ENCODE data around the gene BACH1.
"Not testable (repeated sequence)": the region's sequence is repeated elsewhere in the genome, so short reads cannot be mapped to it uniquely, and the experiment has no call there.

BACH1 gene

DNA sequence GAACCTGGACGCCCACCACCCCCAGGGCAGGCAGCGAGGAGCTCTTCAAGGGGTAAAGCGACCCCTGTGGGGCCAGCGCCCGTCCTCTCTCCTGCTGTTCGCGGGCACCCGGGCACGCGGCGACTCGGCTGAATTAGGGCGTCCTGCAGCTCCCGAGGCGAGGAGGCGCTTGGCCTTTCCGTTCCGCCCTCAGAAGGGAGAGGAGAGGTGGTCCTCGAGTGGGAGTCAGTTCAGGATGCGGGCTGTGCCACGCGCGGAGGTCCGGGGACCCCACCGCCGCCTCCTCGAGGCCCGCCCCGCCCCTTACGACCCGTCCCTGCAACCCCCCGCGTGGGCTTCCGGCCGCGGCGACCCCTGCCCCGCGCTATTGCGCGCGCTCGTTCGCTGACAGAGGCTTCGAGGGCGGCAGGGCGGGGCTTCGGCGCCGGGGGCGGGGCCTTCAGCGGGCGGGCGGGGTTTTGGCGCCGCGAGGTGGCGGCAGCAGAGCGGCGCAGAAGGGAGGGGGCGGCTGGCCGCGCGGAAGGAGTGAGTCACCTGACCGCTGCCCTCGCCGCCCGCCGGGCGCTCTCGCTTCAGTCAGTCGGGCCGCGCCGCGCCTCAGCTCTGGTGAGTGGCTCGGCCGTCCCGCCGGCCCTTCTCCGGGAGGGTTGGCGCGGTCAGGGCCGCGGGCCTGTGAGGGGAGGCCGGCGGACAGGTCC lies at the start of gene BACH1:
Gene BACH1 (plus strand): TSS at position 575 of the 698 bp plus-strand sequence. CDS start 22,359 bp downstream, outside the sequence.
- peak; percentile 85 to 86 for DNase-seq (ENCODE audit: low read depth in 2 of 2)

DNA sequence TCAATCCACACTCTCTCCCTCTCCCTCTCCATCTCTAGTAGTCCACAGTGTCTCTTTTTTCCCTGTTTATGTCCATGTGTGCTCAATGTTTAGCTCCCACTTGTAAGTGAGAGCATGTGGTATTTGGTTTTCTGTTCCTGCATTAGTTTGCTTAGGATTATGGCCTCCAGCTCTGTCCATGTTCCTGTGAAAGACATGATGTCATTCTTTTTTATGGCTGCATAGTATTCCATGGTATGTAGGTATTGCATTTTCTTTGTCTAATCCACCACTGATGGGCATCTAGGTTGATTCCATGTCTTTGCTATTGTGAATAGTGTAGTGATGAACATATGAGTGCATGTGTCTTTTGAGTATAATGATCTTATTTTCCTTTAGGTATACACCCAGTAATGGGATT lies 49.4 kb upstream of the BACH1 start:
- not testable (repeated sequence) for DNase-seq (ENCODE audit: low read depth in 2 of 2)

DNA sequence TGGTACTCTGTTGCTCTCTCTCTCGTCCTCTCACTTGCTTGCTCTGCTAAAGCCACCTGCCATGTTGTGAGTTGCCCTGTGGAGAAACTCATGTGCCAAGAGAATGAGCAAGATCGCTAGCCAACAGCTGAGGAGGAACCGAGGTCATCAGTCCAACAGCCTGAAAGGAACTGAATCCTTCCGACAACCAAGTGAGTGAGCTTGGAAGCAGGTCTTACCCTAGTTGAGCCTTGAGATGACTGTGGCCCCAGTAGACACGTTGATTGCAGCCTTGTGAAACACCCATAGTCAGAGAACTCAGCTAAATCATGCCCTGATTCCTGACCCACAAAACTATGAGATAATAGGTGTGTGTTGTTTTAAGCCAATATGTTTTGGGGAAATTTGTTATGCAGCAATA lies 48.1 kb upstream of the BACH1 start:
- DNase-seq (ENCODE audit: low read depth in 2 of 2), result no peak

DNA sequence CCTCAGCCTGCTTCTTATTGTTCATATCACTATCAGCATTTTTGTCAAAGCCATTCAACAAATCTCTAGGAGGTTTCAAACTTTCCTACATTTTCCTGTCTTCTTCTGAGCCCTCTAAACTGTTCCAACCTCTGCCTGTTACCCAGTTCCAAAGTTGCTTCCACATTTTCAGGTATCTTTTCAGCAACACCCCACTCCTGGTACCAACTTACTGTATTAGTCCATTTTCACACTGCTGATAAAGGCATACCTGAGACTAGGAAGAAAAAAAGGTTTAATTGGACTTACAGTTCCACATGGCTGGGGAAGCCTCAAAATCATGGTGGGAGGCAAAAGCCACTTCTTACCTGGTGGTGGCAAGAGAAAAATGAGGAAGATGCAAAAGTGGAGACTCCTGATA lies 44.9 kb upstream of the BACH1 start:
- DNase-seq (ENCODE audit: low read depth in 2 of 2), result not testable (repeated sequence)

DNA sequence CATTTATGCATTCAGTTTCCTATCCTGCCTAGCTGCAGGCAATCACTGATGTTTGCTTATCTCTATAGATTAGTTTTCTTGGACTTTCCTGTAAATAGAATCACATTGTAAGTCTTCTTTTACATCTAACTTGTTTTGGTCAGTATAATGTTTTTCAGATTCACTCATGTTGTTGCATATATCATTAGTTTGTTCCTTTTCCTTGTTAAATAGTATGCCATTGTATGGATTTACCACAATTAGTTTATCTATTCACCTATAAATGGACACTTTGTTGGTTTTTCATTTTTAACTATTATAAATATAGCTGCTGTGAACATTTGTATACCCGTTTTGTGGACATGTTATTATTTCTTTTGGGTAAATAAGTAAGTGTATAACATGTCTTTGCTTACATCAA lies 44.2 kb upstream of the BACH1 start:
- DNase-seq (ENCODE audit: low read depth in 2 of 2), result no peak

DNA sequence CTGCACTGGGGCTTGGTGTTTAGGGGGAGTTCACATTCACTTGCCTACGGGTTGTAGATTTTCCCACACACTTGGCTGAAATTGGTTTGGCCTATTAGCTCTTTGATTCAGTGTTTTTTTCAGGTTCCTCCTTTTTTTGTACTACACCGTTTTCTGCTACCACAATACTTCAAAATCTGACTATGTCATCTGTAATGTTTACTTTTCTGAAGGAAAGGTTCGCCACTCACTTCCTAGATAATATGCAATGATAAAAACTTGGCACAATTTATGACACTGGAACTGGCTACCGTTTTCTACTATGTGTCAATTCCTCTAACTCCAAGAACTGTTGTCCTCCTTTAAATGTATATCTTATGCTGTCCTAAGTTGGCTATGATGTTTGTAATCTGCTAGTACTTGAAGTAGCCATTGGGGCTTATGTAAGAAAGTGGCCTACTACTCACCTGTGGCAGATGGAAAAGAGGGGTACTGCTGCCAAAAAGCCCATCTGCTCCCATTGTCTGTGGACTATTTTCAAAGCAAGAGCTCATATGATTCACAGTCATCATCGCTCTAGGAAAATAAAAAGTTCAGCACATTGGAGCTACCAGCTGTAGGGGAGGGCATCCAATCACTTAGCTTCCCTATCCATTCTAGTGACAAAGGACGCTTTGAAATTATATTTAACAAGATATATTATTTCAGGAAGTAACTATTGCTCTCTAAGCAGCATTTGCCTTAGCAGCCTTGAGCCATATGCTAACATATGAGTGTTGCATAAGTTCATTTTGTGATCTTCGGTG lies 42.4 kb upstream of the BACH1 start:
- DNase-seq (ENCODE audit: low read depth in 2 of 2), result no peak

DNA sequence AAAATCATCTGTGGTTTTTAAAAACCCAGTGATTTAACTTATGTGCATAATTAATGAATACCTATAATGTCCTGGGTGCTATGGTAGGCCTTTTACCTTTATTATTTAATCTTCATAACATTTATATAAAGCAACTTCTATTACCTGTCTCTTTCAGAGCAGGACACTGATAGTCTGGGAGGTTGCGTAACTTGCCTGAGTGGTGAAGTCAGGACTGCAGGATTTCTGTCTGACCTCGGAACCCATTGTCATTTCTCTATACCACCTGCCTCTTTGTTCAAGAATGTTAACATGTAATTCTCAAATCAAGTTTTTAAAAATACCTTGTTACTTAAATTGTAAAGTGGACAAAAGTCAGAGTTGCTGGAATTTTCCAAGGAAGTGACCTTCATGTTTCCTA lies 41.0 kb upstream of the BACH1 start:
- no peak for DNase-seq (ENCODE audit: low read depth in 2 of 2)

DNA sequence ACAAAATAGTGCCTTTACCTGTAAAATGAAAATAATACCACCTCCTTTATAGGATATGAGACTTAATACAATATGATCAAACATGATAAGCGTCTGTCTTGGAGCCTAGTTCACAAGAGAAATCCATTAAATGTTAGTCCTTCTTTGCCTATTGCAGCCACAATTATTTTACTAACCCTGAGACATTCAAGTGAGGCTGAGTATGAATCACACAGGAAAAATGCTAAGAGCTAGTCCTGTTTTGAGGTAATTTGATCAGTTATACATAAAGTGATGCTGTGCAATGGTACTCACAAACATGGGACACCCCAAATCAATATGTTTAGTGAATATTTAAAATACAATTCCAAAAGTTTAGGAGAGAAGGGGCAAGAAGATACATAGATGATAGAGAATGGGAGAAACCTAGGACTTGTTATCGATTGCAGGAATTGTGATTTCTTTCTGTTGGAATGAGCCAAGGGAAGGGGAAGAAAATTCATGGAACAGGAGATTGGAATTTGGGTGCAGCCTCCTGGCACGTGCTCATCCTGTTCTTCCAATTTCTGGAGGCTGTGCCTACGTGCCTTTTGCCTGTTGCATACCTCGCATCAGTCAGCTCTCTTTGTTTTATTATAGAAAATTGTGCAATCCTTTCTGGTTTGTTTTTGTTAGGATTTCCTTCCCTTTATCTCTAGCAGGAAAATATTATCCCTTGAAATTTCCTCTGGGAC lies 39.9 kb upstream of the BACH1 start:
- no peak for DNase-seq (ENCODE audit: low read depth in 2 of 2)

DNA sequence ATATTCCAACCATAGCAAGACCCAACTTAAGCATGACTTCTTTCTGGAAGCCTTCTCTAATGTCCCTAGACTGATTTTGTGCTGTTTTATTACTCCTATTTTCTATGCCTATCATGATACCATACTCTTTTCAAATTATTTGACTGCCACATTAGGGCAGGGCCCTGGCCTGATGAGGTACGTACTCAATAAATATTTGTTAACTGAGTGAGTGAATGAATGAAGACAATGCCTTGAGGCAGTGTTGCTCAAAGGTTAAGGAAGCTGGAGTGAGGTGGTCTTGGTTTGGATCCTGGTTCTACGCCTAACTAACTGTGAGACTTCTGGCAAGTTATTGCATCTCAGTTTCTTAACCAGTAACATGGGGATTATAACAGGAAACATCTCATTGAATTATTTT lies 38.3 kb upstream of the BACH1 start:
- no peak for DNase-seq (ENCODE audit: low read depth in 2 of 2)

DNA sequence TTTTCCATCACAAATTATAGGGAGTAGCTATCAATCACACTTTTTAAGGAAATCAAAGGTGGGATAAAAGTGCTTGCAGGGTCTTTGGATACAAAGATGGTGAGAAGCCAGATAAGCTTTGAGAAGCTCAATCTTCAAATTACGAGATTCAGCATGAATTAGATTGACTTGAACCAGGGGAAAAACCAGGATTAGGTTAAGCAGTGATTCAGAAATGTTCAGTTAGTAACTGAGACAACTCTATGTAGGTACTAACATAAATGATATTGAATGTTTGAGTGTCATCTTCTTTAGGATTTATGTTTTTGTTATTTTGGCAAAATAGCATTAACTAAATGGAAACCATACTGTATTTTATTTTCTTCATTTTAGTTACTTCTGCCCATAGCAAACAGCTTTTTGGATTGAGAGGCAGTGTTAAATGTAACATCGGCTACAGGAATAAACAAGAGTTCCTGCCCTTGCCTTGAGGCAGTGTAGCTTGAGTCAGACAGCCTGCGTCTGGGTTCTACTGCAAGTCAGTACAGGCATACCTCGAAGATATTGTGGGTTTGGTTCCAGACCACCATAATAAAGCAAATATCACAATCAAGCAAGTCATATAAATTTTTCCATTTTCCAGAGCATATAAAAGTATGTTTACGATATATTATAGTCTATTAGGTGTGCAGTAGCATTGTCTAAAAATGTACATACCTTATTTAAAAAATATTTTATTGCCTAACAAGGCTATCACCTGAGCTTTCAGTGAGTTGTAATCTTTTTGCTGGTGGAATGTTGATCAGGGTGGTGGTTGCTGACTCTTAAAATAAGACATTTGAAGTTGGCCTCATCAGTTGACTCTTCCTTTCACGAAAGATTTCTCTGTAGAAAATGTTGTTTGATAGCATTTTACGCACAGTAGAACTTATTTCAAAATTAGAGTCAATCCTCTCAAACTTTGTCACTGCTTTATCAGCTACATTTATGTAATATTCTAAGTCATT lies 36.9 kb upstream of the BACH1 start:
- no peak for DNase-seq (ENCODE audit: low read depth in 2 of 2)

DNA sequence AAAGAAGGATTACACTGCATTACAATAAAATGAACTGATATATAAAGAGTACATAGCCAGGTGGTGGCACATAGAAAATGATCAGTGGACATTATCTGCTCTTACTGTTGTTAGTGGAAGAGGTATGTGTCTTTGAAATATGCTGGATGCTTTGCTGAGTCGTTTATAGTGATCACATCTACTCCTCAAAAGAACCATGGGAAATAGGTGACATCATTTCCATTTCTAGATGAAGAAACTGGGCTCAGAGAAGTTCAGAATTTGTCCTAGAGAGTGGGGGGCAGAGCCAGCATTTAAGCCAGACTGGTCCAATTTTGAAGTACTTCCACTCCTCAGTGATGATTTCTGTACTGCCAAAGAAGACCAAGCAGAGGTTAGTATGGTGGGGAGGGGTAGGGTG lies 34.0 kb upstream of the BACH1 start:
- DNase-seq (ENCODE audit: low read depth in 2 of 2), result no peak

DNA sequence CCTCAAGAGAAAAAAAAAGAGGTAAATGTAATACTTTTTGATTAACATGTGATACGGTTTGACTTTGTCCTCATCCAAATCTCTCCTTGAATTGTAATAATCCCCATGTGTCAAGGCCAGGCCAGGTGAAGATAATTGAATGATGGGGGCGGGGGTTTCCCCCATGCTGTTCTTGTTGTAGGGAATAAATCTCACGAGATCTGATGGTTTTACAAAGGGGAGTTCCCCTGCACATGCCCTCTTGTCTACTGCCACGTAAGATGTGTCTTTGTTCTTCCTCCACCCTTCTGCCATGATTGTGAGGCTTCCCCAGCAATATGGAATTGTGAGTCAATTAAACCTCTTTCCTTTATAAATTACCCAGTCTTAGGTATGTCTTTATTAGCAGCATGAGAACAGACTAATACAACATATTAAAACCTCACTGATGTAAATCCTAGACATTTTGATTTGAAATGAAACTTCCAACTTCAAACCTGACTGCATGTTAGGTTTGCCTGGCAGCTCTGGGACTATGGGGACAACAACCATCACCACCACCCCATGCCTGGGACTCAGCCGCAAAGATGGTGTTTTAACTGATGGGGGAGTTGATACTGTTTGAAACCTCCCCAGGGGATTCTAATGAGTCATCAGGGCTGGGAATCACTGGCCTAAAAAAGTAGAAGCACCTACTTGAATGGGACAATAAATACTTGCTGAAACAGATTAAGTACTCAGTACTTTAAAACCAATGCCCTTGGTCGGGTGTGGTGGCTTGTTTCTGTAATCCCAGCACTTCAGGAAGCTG lies 32.8 kb upstream of the BACH1 start:
- peak in 1 of 2 donors; percentile 6 for DNase-seq (ENCODE audit: low read depth in 2 of 2)

DNA sequence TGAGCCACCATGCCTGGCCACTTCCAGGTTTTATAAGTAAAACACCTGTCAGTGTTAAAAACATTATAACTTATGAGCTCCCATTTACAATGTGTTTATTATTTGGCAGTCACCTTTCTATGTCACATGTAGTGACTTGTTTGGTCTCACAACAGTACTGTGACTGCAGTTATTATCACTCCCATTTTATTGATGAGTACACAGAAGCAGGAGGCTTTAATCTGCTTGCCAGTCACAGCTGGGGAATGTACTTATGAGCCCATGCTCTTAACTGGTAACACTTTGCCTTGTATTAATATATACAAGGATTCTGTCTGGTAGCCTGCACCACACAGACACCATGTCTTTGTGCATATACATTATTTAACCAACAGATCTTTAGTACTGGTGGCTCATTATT lies 31.1 kb upstream of the BACH1 start:
- DNase-seq (ENCODE audit: low read depth in 2 of 2), result no peak

DNA sequence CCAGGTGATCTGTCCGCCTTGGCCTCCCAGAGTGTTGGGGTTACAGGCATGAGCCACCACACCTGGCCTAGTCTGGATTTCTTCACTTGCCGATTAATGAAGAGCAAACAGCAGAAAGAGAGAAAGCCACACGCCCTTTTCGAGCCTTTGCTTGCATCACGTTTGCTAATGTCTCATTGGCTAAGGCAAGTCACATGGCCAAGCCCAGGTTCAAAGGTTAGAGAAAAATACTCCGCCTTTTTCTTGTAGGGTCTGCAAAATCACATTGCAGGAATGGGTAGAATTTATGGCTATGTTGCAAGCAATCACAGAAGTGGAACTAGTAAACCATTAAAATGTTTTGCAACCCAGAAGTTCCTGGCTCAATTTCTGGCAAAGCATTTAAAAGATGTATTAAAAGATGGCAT lies 26.8 kb upstream of the BACH1 start:
- no peak for DNase-seq (ENCODE audit: low read depth in 2 of 2)

DNA sequence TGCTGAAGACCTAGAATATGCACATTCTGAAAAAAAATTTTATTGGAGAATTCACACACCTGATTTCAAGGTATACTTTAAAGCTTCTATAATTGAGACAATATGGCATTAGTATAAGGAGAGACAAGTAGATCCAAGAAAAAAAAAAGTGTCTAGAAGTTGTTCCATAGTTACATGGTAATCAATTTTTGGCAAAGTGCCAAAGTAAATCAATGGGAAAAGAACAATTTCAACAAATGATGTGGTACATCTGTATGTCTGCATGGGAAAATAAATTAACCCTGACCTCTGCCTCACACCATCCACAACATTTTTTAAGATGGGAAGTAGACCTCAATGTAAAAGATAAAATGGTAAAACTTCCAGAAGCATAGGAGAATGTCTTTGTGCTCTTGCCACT lies 21.3 kb upstream of the BACH1 start:
- no peak for DNase-seq (ENCODE audit: low read depth in 2 of 2)

DNA sequence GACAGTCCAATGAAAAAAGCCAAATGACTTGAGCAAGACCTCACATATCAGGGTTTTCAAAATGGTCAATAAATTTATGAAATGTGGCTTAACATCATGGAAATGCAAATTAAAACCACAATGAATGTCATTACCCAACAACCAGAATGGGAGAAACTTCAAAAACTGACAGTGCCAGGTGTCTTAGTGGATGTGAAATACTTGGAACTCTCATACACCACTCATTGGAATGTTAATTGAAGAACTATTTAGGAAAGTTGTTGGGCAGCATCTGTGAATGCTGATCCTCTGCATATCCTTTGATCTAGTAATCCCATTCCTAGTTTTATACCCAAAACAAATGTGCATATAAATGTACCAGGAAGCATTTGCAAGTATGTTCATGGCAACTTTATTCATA lies 19.2 kb upstream of the BACH1 start:
- DNase-seq (ENCODE audit: low read depth in 2 of 2), result no peak

DNA sequence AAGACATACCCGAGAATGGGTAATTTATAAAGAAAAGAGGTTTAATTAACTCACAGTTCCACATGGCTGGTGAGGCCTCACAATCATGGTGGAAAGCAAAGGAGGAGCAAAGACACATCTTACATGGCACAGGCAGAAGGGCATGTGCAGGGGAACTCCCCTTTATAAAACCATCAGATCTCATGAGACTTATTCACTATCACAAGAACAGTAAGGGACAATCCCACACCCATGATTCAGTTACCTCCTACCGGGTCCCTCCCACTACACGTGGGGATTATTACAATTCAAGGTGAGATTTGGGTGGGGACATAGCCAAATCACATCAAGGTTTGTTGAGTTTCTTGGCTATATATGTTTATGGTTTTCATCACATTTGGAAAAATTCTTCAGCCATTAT lies 16.9 kb upstream of the BACH1 start:
- not testable (repeated sequence) for DNase-seq (ENCODE audit: low read depth in 2 of 2)

DNA sequence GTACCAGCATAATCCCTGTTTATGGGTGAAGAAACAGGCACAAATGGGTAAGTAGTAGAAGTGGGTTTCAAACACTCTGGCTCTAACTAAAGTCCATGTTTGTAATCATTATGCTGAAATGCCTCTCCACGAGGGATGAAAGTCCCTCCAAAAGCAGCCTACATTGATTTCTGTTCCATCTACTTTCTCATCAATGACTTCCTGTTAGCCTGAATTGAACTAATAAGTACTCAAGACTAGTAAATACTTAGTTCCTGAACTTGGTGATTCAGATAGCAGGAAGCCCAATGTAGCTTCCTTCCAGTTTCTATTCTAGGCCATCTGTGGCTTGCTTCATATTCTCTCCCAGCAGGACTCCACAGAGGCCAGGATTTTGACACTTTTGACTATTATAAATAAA lies 11.3 kb upstream of the BACH1 start:
- no peak for DNase-seq (ENCODE audit: low read depth in 2 of 2)

DNA sequence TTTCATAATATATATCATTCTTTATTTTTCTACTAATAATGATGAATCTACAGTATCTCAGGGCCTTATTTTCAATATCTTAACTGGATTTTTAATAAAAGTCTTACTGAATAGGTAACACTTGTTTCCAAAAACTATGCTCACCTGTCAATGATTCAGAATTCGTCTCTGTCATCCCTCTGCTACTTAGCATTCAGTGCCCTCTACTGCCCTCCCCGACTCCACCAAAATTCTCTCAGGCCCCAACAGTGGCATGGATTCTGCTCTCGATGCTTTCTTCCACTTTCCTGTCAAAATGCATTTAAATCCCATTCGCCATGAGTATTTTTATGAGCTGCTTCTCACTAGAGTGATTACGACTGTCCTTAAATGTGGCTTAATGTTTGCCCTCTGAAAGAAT lies 10.5 kb upstream of the BACH1 start:
- DNase-seq (ENCODE audit: low read depth in 2 of 2), result no peak

DNA sequence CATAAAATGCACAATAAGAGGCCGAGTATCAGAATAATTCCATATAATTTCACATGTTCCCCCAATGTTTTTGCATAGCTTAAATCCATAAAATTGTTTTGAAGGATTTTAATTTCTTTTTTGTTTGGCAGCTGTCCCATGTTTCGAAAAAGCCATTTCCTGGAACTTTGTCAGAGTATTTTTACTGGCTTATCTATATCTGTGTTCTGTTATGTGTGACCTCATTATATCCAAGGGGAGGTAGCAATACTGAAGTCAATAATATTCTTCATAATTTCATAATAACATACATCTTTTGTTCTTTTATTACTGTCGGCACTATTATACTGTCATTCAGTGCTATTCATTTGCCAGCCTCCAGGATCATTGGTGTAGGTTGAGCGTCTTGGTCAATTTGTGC lies 9.4 kb upstream of the BACH1 start:
- DNase-seq (ENCODE audit: low read depth in 2 of 2), result no peak

DNA sequence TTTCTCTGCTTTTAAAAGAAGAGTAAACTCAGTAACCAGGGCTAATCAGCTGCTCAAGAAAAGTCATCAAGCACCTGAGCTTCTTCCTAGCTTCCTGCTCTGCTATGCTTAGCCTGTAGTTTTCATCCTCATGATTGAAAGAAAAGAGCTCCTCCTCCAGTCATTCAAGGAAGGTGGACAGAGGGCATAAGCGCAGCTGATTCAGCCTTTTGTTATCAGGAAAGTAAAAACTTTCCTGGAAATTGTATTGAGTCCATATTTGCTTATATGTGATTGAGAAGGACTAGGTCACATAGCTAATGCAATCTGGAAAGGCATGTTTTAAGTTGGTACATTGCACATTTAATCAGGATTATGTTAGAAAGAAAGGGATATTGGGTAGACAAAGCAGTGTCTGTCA lies 8.5 kb upstream of the BACH1 start:
- DNase-seq (ENCODE audit: low read depth in 2 of 2), result no peak
